HG03439 (cell line): ENCODE results near the gene HDAC4.

Source experiments
- ATAC-seq: cut with Tn5 transposase; IDR thresholded peaks from one replicate; pipeline ENCODE4 v1.9.1; 2021; ENCODE audit warnings: mild to moderate bottlenecking, moderate library complexity; ENCODE audit not compliant: unreplicated experiment

The HDAC4 gene

GRCh38 chr2:239103125-239104098 lies 297.4 kb downstream of the HDAC4 start:
- no peak for ATAC-seq

DNA sequence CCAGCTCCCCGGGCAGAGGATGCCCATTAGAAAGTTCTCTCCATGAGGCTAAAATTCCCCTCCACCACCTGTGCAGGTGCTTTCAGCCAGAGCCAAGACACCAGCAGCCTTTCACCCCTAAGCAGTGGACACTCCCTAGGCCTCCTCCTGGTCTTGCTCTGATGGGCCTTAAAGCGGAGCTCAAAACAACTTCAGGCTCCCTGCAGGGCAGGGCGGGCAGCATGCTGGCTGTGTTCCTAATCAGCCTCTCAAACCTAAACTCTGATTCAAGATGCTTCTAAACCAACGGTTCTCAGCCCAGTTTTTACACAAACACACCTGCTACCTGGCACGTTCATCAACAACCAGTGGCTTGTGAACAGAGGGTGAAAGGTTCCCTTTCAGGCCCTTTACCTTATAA lies 298.6 kb downstream of the HDAC4 start:
- no peak for ATAC-seq

DNA sequence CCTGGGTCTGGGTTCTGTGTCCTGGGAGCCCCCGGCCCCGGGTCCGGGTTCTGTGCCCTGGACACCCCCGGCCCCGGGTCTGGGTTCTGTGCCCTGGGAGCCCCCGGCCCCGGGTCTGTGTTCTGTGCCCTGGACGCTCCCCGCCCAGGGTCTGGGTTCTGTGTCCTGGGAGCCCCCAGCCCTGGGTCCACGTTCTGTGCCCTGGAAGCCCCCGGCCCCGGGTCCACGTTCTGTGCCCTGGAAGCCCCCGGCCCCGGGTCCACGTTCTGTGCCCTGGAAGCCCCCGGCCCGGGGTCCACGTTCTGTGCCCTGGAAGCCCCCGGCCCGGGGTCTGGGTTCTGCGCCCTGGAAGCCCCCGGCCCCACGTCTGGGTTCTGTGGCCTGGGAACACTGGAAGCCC lies 299.0 kb downstream of the HDAC4 start:
- no peak for ATAC-seq

DNA sequence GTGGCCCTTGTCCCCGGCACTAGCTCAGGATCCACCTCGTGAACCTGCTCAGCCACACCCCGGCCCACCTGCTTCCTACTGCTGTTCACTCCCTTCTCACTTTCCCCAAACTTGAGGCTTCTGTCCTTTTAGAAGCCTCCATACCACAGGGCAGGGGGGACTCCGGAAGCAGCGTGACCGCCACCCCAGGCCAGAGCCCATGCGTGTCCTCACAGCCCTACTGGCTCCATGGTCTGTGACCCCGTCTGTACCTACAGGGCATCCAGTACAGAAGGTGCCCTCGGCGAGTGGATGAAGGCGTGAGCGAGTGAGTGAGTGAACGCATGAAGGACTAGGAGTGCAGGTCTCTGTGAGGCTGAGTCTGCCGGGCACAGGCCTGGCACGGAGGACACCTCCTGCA lies 299.7 kb downstream of the HDAC4 start:
- ATAC-seq = no peak

DNA sequence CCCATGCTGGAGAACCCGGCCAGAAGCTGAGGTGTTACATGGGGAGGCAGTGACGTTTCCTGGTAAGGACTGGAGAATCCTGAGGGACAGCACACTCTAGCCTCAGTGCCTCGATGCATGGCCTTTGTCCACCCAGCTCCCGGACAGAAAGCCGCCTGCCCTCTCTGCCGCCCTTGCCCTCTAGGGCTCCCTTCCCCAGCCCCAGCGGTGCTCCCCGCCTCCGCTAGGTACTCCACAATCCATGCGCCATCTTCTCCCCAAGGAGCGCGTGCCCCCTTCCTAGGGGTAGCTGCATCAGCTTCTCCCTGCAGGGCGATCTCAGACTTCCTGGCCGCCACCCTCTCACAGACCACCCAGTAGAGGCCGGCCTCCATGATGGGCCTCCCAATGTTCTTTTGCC lies 301.3 kb downstream of the HDAC4 start:
- ATAC-seq = no peak

- no peak for ATAC-seq
These were observed 302.4 kb downstream of the HDAC4 start for GRCh38 chr2:239098288-239098970.

DNA sequence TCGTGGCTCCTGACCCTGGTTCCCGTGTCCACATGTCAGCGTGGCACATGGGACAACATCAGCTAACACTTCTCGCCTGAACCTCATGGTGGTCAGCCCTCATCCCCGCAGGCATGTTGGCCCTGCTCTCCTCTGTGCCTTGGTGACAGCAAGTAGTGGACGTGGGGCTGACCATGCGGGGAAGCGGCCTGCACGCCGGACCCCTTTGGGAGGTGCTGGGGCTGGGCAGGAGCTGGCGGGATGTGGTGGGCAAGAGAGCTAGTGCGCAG lies 303.5 kb downstream of the HDAC4 start:
- ATAC-seq = no peak

- ATAC-seq = no peak
These were observed 304.0 kb downstream of the HDAC4 start for GRCh38 chr2:239096676-239097427.

- ATAC-seq = no peak
These were observed 305.2 kb downstream of the HDAC4 start for GRCh38 chr2:239095460-239096081.

GRCh38 chr2:239094867-239095266 lies 306.0 kb downstream of the HDAC4 start:
- no peak for ATAC-seq

- no peak for ATAC-seq
These were observed 306.9 kb downstream of the HDAC4 start for GRCh38 chr2:239093952-239094351.

- ATAC-seq = no peak
These were observed 307.3 kb downstream of the HDAC4 start for GRCh38 chr2:239093542-239093941.

GRCh38 chr2:239092571-239093294 lies 308.1 kb downstream of the HDAC4 start:
- ATAC-seq = no peak

- no peak for ATAC-seq
These were observed 310.9 kb downstream of the HDAC4 start for GRCh38 chr2:239089884-239090283.

DNA sequence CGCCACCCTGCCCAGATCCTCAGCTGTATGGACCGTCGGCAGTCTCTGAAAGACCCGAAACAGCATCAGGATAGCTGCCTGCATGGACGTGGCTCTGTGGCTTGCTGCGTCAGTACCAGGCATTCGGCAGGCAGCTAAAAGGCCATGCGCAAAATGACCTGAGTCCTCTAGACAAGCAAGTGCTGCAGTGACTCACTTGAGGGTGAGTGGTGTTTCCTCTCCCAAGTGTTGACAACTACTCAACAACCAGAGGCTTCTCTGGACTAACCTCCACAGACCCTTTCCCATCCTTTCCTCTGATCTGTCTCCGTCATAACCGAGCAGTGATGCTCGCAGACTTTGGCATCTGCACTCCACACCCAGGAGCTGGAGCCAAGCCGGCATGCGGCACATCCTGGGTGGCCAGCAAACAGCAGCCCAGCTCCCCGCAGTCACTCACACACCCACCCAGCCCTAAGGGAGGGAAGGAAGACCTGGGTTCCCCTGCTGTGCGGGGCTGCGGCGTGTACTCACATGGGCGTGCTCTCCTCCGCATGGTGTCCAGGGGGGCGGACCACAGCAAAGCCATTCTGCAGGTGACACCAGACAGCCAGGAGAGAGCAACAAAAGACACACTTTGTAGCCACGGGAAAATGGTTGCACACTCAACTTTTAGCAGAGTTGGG lies 313.6 kb downstream of the HDAC4 start:
- ATAC-seq = no peak

DNA sequence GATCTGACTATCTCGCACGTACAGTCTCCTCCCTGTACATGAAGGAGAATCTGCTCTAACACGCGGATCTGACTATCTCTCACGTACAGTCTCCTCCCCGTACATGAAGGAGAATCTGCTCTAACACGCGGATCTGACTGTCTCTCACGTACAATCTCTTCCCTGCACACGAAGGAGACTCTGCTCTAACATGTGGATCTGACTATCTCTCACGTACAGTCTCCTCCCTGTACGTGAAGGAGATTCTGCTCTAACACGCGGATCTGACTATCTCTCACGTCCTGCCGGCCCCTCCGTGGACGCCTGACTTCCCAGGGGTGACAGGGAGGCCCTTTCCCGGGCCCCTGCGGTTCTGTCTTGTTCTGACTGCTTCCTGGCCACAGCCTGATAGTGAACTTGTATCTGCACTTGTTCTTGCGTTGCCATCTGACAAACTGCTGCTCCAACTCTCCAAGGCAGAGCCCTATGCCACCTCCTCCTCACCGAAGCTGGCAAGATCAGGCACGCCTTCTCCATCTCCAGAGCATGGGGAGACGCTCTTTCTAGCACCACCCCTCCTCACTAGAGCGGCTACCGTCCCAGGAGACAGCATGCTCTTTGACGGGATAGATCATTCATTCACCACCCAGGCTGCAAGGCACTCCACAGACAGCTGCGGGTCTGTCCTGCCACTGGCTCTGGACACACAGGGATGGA lies 314.3 kb downstream of the HDAC4 start:
- ATAC-seq = no peak

DNA sequence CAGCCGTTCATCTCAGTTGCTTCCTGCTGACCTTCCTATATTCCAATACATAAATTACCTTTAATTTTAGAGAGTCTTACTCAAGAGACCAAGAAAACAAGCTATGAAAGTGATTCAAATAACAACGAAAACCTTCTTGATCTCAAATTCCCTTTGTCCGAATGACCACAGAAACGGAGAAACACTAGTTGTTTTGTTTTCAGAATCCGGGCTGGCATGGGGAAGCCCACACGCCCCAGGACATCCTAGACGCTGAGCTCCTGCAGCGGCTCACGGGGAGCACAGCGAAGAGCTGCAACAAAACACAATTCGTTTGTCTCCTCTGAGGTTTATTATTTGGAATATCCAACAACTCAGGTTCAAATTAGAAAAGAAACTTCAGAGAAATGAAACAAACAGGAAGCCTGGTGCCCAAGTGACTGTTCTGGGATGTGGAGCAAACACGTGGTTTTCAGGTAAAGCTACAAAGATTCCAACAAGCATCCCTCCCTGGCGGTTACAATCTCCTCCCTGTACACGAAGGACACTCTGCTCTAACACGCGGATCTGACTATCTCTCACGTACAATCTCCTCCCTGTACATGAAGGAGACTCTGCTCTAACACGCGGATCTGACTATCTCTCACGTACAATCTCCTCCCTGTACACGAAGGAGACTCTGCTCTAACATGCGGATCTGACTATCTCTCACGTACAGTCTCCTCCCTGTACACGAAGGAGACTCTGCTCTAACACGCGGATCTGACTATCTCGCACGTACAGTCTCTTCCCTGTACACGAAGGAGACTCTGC lies 315.4 kb downstream of the HDAC4 start:
- ATAC-seq = no peak

DNA sequence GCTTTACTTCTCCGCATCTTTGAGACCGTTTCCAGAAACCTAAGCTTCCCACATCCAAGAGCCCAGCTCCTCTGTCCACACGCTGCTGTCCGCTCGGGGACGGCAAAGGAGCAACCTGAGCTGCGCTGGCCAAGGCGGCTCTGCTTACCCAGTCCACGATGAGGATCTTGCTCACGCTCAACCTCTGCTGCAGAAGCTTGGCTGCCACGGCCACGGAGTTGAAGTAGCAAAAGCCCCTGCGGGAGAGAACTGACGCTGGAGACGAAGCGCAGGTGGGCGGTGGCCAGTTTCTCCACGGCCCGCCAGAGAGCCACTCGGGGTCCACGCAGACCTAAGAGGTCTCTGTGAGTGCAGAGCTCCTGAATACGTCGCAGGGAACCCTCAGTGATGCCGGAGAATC lies 316.8 kb downstream of the HDAC4 start:
- no peak for ATAC-seq

DNA sequence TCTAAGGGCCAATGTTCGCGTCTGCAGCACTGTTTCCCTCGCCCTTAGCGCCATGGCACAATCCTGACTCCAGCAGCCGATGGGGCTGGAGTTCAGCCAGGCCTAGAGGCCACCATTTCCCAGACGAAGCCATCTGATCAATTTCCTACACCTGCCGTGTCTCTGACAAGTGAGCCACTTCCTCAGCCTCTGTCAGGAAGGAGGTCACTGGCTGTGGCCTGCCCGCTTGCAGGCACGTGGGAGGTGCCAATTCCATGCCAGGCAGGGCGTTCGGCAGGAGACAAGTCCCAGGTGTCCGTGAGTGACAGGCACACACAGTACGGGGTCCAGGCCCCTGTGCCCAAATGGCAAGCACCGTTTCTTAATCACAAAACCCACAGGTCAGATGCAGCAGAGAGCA lies 318.4 kb downstream of the HDAC4 start:
- ATAC-seq = no peak
